ENCODE results near the gene TRIM33.
"Not testable (repeated sequence)": the region's sequence is repeated elsewhere in the genome, so short reads cannot be mapped to it uniquely, and the experiment has no call there.

The TRIM33 gene

DNA sequence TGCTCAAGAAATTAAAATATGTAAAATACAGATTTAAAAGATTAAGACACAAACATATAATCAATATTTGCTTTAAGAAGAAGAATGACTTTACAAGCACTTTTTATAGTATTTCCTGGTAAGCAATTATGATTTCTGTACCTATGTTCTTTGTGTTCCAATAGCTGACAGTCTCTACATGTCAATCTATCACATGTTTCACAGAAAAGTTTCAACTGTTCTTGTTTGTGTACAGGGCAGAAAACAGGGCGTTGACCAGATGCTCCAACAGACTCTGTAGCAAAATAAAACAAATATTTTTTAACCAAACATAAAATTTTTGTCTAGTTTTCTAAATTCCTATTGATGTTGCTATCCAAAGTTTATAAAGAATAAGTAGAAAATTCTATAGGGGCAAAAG is 48.0 kb downstream of the TRIM33 start:
- DNase-seq = no peak

- DNase-seq = no peak
Measured at GRCh38 chr1:114462341-114462740, 48.7 kb downstream of the TRIM33 start.

DNA sequence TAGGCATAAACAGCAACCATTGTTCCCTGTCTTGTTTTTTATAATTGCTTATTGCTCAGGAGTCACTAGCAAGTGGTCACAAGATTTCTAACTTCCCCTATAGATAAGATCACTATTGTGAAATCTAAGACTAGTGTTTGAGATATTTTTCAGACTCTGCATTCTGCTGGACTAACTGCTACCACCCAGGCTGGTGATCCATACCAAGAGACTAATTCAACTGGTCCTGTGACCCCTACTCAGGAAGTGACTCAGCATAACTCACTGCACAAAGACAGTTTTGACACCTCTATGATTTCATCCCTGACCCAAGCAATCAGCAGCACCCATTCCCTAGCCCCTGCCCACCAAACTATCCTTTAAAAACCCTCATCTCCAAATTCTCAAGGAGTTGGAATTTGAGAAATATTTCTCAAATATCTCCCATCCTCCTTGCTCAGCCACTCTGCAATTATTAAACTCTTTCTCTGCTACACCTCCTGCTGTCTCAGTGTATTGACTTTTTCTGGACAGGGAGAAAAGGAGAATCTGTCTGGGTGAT is 52.7 kb downstream of the TRIM33 start:
- no peak for DNase-seq

DNA sequence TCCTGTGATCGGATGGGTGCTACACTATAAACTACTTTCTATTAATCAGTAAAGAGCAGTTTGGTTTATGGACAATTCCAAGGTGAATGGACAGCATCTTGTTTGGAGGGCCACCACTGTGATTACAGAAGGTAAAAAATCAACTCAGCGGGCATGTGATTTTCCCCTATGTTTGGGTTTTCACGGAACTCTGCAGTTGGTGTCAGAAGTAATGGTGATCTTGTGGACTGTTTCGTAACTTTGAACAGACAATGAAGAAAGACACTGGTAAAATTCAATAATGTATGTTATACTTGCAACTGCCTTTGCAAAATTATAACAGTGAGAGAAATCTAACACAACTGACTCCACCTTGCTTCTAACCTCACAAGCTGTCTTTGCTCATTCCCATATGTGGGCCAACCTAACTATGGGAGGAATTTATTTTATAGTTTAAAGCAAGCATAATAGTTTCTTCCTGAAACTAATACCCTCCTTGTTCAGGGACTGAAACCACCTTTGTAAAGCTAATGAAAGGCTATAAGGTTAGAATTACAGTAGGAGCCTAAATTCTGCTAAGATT is 53.2 kb downstream of the TRIM33 start:
- DNase-seq = no peak

DNA sequence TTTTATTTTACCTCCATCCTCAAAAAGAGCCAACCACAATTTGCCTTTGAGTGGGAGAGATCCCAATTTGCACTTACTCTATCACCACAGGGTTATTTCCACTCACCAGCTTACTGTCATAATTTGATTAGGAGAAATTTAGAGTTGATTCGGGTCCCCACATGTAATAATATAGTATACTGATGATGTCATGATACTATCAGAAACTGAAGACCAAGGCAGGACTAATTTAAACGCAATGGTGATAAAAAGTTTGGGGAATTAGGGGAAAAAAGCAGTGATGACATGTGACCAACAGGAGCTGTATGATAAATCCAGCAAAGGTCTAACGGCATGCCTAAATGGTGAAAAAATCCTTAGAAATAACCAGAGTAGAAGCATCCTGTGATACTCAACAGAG is 54.4 kb downstream of the TRIM33 start:
- DNase-seq = no peak

GRCh38 chr1:114455102-114455785 is 55.8 kb downstream of the TRIM33 start:
- no peak for DNase-seq

DNA sequence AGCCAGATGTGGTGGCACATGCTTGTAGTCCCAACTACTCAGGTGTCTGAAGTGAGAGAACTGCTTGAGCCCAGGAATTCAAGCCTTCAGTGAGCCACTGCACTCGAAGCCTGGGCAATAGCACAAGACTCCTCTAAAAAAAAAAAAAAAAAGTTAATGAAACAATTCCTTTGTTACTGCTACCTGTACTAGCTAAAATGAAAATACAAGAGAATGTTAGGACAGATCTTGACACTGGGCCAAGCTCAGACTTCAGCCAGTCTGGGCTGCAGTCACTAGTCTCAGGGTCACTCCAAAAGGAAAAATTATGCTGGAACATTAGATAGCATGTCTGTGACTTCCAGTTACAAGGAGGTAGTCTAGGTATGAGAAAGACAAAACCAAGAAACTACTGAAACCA is 56.5 kb downstream of the TRIM33 start:
- no peak for DNase-seq

DNA sequence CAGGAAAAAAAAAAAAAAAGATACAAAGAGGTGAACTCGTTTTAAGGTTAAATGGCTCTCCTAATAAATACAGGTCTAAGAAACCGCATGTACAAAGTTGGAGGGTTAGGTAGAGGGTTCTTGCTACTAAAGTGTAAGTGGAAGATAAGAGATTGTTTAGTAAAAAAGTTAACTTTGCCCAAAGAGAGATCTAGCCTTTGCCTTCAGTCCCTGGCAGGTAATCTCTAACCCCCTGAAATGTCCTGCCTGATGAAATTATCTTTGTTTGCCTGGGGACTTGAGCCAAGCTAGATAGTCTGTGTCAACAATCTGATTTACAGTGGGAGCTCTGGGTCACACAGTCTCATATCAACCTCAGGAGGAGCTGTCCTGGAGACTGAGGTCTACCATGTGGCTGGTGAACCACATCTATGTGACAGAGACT is 57.6 kb downstream of the TRIM33 start:
- DNase-seq = no peak

GRCh38 chr1:114448370-114449036 is 62.5 kb downstream of the TRIM33 start:
- DNase-seq = no peak

DNA sequence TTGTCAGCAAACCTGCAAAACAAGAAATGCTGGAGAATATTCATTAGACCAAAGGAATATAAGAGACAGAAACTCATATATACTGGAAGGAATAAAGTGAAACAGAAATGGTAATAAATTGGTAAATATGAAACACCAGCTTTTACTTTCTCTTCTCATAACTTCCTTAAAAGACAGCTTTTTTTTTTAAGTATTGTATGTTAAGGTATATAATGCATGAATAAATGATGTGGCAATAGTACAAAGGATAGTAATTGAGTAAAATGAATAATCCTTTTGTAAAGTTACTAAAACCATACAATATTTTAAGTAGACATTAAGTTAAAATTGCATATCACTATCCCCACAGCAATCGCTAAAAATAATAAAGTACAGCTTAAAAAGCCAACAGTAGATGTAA is 64.8 kb downstream of the TRIM33 start:
- DNase-seq = no peak

GRCh38 chr1:114443226-114443625 is 67.8 kb downstream of the TRIM33 start:
- not testable (repeated sequence) for DNase-seq

- no peak for DNase-seq
Measured at GRCh38 chr1:114441332-114441731, 69.7 kb downstream of the TRIM33 start.

DNA sequence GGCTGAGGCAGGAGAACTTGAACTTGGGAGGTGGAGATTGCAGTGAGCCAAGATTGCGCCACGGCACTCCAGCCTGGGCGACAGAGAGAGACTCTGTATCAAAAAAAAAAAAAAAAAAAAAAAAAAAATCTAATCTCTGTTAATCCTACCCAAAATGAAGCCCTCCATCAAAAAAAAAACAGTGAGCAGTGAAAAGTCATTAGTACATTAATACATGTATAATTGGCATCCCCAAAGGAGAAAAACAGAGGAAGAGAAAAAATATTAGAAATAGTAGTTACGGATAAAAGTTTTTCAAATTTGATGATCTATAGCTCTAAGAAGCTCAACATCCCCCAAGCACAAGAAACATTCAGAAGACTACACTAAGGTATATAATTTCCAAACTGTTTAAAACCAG is 71.6 kb downstream of the TRIM33 start:
- DNase-seq = no peak

- no peak for DNase-seq
Measured at GRCh38 chr1:114437812-114438211, 73.2 kb downstream of the TRIM33 start.

- DNase-seq = no peak
Measured at GRCh38 chr1:114436799-114437198, 74.2 kb downstream of the TRIM33 start.

GRCh38 chr1:114435088-114435715 is 75.8 kb downstream of the TRIM33 start:
- no peak for DNase-seq

GRCh38 chr1:114431026-114431425 is 80.0 kb downstream of the TRIM33 start:
- no peak for DNase-seq

- DNase-seq = no peak
Measured at GRCh38 chr1:114428083-114428754, 82.8 kb downstream of the TRIM33 start.

- DNase-seq = no peak
Measured at GRCh38 chr1:114427612-114428011, 83.4 kb downstream of the TRIM33 start.

- DNase-seq = no peak
Measured at GRCh38 chr1:114423455-114423854, 87.5 kb downstream of the TRIM33 start.

DNA sequence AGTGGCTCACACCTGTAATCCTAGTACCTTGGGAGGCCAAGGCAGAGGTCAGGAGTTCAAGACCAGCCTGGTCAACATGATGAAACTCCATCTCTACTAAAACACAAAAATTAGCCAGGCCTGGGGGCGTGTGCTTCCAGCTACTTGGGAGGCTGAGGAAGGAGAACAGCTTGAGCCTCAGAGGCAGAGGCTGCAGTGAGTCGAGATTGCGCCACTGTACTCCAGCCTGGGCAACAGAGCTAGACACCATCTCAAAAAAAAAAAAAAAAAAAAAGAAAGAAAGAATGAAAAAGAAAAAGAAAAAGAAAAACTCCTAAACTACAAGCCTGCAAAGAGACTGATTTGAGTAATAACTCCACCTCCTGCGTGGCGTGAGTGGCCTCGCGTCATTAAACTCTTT is 92.1 kb downstream of the TRIM33 start:
- not testable (repeated sequence) for DNase-seq

DNA sequence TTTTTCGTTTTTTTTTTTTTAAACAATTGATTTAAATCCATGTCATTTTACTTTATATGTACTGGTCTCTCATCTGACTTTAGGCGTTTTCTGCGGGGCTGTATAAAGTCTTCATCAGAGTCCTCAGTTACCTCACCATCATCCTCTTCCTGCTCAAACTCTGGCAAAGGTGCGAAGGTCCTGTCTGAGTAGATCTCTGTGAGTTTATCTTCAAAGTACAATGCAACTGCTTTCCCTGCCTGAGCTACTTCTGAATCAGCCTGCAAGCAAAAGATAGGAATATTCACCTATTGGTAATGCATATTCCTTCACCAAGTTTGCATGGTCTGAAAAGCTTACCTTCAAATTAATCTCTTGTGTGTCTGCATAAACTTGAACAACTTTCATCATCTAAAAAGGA is 113.4 kb downstream of the TRIM33 start:
- DNase-seq = no peak

GRCh38 chr1:114395863-114396262 is 115.1 kb downstream of the TRIM33 start:
- no peak for DNase-seq
